Measurements from ENCODE around the gene H1-8. TPM values are rescaled to one million over a fixed set of nuclear protein-coding genes. Genes with fewer than 3 reads are reported as not detected.

H1-8 gene
- total RNA-seq, 1 experiment from 2014 or later, result not detected

- H3K4me1 ChIP-seq (ENCODE audit: control insufficient read depth in 1 of 2, insufficient read depth in 2 of 2, low read length in 2 of 2), result no peaks in the 10 kb centered on the region
- no peak overlapping the region for H3K27ac ChIP-seq (ENCODE audit: low read depth, low read length)
- H3K4me3 ChIP-seq (replicated peaks in 1 of 2; ENCODE audit: low read depth in 1 of 2, low read length in 2 of 2), result no peak overlapping the region
- H3K9ac ChIP-seq (ENCODE audit: low read length), result no peak overlapping the region
- ChIA-PET CTCF (no interaction called here), RAD21 (ENCODE audit: low non-redundant PET in 1 of 2, low total read pairs in 2 of 2, uncharacterized antibody in 2 of 2, unreplicated experiment in 2 of 2) (no interaction called here), POLR2A (no interaction called here)
- no peaks in the 10 kb centered on the region for H3K9me2 ChIP-seq (ENCODE audit: insufficient read depth)
- no peaks in the 10 kb centered on the region for H3K36me3 ChIP-seq (ENCODE audit: control insufficient read depth in 1 of 2, insufficient read depth in 2 of 2, low read length in 2 of 2)
- H3K27me3 ChIP-seq (ENCODE audit: insufficient read depth, low read length), result no peaks in the 10 kb centered on the region
- intact Hi-C loops (cut with micrococcal nuclease), result no loop called here
- H3K79me2 ChIP-seq (ENCODE audit: insufficient read depth, low read length), result no peaks in the 10 kb centered on the region
- no peaks in the 10 kb centered on the region for H4K20me1 ChIP-seq (ENCODE audit: insufficient read depth)
- no peaks in the 10 kb centered on the region for H3K9me3 ChIP-seq (ENCODE audit: control insufficient read depth in 1 of 2, insufficient read depth in 1 of 2, low read depth in 1 of 2, low read length in 2 of 2)
- no TSS peak for BruUV-seq (replicated peaks)
- TF ChIP-seq REST (IDR thresholded peaks at IDR 0.05; ENCODE audit: low read depth) (no peak), CEBPB (IDR thresholded peaks at IDR 0.05; ENCODE audit: low read depth) (no peak), SP1 (IDR thresholded peaks at IDR 0.05; ENCODE audit: low read depth) (no peak), ELF1 (IDR thresholded peaks at IDR 0.05; ENCODE audit: borderline replicate concordance, low read depth) (no peak), ZNF274 (IDR thresholded peaks at IDR 0.05; ENCODE audit: low read depth, low read length) (no peak), ZBTB33 (IDR thresholded peaks at IDR 0.05; ENCODE audit: extremely low read depth, insufficient replicate concordance, low read length) (no peak)
- no peak overlapping the region for H2AFZ ChIP-seq (ENCODE audit: low read depth, low read length, poor library complexity, severe bottlenecking)
- DNase-seq (ENCODE audit: low read depth, low spot score) (no peak), ATAC-seq (no peak)
- H3K4me2 ChIP-seq (ENCODE audit: low read length), result no peak overlapping the region
These were observed 37.6 kb upstream of the H1-8 start for GRCh38 chr3:129505341-129505740.
